ENCODE measurements around the gene BCKDK.

Gene BCKDK

DNA sequence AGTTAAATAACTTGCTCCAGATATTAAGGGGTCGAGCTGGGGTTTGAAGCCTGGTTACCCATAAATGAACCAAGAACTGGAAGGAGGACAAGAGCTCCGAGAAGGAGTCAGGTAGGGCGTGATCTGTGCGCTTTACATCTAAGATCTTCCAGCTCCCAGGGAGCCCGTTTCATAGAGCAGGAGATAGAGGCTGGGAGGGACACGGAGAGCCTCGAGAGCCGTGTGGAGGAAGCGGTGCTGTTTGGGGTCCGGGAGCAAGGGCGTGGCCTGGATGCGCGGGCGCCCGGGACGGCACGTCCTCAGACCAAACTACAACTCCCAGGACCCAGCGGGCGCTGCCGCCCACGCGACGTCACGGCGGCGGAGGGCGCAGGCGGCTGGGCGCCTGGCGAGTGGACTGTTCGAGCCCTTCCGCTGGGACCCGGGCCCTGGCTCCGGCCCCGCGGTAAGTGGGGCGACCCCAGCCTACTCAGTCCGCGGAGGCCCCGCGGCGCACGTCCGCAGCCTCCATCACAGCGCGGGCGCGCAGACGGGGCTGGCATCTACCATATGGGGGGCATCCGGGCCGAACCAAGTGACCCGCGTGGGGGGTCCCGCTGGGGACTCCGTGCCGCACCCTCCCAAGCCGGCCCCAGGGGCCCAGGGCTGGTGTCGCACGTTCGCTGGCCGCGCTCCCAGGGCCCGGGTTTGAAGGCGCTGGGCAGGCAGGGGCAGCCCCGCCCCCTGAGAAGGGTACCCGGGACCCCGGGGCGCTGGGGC, at the start of gene BCKDK:
TSS of gene BCKDK (plus strand) at position 352 of the 759 bp plus-strand sequence. CDS start 838 bp downstream, outside the sequence.
- Histone ChIP-seq H3K4me1 (peaks cover 51% of the 10 kb centered on the region), H3K9ac (peak within 1 kb of the TSS; percentile 95), H3K27ac (peak within 1 kb of the TSS; percentile 90), H3K4me3 (peak within 1 kb of the TSS; percentile 100), H3K27me3 (no peaks in the 10 kb centered on the region), H3K4me2 (peak within 1 kb of the TSS; percentile 98), H3K36me3 (peaks cover 42% of the 10 kb centered on the region), H4K20me1 (no peaks in the 10 kb centered on the region), H3K9me3 (no peaks in the 10 kb centered on the region)
- no peak for TF ChIP-seq Cebpa-rat (IDR thresholded peaks at IDR 0.05)

DNA sequence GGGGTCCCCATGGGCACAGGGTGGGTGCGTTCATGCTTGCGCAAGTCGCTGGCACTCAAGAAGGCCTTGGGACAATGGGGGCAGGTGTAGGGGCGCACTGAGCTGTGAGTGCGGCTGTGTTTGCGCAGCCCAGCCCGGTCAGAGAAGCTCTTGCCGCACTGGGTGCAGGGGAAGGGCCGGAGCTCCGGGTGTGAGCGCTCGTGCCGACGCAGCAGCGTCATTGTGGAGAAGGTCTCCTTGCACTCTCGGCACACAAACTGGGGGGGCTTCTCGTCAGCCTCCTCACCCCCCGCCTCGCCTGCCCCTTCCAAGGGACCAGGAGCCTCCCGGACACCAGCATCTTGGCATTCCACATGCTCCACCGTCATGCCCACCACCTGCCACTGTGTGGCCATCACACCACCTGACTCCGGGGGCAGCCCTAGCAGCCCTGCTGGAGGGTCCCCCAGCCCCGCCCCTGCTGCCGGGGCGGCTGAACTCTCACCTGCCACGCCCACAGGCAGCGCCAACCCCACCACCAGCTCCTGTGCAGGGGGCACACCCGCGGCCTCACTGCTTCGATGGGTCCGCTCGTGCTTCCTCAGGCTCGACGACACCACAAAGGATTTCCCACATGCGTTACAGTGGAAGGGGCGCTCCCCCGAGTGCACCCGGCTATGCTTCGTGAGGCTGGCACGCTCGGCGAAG, 46.9 kb upstream of the BCKDK start:
- no peak overlapping the region for H3K27ac ChIP-seq
- peaks cover 75% of the 10 kb centered on the region for H3K36me3 ChIP-seq
- TF ChIP-seq Cebpa-rat (IDR thresholded peaks at IDR 0.05): no peak
- no peak overlapping the region for H3K9ac ChIP-seq
- H3K4me3 ChIP-seq: no peak overlapping the region
- peaks cover 41% of the 10 kb centered on the region; the same call in 1 of the 2 replicates for H4K20me1 ChIP-seq
- H3K9me3 ChIP-seq: no peaks in the 10 kb centered on the region
- H3K4me2 ChIP-seq: no peak overlapping the region
- peaks cover 23% of the 10 kb centered on the region for H3K4me1 ChIP-seq
- no peaks in the 10 kb centered on the region for H3K27me3 ChIP-seq

DNA sequence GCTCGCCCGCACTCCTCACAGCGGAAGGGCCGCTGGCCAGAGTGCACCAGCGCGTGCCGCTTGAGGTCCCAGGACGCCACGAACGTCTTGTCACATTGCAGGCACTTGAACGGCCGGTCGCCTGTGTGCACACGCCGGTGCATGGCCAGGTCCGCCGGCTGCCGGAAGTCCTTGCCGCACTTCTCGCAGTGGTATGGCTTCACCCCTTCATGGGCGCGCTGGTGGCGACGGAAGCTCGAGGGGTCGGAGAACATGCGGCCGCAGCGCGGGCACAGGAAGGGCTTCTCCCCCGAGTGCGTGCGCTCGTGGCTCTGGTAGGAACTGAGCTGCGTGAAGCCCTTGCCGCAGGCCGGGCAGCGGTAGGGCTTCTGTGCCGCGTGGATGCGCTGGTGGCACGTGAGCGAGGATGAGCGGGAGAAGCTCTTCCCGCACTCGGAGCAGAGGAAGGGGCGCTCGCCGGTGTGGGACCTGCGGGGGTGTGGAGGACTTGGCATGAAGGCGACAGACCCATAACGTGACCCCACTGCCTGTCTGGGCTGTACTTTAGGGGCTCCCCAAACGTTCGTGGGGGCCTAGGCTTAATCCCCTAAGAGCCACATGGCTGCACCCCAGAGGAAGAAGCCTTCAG, 46.3 kb upstream of the BCKDK start:
- Histone ChIP-seq H3K4me3 (no peak overlapping the region), H3K4me1 (peaks cover 25% of the 10 kb centered on the region), H4K20me1 (peaks cover 46% of the 10 kb centered on the region; the same call in 1 of the 2 replicates), H3K27ac (no peak overlapping the region), H3K9me3 (no peaks in the 10 kb centered on the region), H3K9ac (no peak overlapping the region), H3K36me3 (peaks cover 81% of the 10 kb centered on the region), H3K4me2 (no peak overlapping the region), H3K27me3 (no peaks in the 10 kb centered on the region)
- TF ChIP-seq Cebpa-rat (IDR thresholded peaks at IDR 0.05): no peak

DNA sequence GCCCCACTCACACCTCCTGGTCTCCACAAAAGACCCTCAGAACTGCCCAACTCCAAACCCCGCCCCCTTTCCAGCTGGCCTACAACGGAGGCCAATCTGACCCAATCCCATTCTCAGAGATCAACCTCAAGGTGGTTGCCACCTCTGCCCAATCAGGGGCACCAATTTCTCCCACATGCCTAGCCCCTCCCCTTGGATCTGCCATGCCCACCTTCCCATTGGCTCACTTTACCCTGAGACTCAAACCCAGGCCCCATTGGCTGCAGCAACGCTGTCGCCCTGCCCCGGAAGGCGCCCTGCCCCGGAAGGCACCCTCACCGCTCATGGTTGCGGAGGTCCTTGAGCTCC, 44.7 kb upstream of the BCKDK start:
- H4K20me1 ChIP-seq: peaks cover 56% of the 10 kb centered on the region; the same call in 1 of the 2 replicates
- TF ChIP-seq Cebpa-rat (IDR thresholded peaks at IDR 0.05): no peak
- H3K4me1 ChIP-seq: peaks cover 25% of the 10 kb centered on the region
- H3K9me3 ChIP-seq: no peaks in the 10 kb centered on the region
- H3K4me3 ChIP-seq: no peak overlapping the region
- H3K4me2 ChIP-seq: no peak overlapping the region
- H3K27ac ChIP-seq: no peak overlapping the region
- H3K27me3 ChIP-seq: no peaks in the 10 kb centered on the region
- H3K36me3 ChIP-seq: peaks cover 80% of the 10 kb centered on the region
- H3K9ac ChIP-seq: no peak overlapping the region

DNA sequence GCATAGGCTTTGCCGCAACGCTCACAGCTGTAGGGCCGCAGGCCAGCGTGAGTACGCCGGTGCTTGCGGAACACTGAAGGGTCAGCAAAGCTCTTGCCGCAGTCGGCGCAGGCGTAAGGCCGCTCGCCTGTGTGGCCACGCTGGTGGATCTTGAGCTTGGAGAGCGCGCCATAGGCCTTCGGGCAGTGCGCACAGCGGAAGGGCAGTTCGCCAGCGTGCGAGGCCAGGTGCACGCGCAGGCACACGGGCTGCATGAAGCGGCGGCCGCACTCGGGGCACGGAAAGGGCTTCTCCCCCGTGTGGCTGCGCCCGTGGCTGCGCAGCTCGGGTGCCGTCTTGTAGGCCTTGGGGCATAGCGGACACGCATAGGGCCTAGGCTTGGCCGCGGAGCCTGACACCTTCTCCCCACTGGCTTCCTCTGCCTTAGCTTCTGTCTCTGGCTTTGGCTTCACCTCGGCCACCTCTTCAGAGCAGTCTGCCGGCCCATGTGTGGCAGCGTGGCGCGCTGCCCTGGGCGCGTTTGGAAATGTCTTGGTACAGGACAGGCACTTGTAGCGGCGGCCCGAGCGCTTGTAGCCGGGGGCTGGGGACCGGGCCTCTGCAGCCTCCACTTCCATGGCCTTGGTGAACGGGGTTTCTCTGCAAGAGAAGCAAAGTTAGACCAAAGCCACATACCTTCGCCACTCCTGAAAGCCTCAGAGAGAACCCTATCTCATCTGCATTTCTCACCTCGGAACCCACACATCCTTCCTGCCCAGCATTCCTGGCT, 44.2 kb upstream of the BCKDK start:
- Histone ChIP-seq H3K36me3 (peaks cover 74% of the 10 kb centered on the region), H3K9me3 (no peaks in the 10 kb centered on the region), H4K20me1 (peaks cover 56% of the 10 kb centered on the region; the same call in 1 of the 2 replicates), H3K27me3 (no peaks in the 10 kb centered on the region), H3K27ac (peak overlapping the region; percentile 63), H3K4me1 (peaks cover 25% of the 10 kb centered on the region), H3K4me3 (no peak overlapping the region), H3K4me2 (peak overlapping the region; percentile 62), H3K9ac (peak overlapping the region; percentile 48)
- no peak for TF ChIP-seq Cebpa-rat (IDR thresholded peaks at IDR 0.05)

DNA sequence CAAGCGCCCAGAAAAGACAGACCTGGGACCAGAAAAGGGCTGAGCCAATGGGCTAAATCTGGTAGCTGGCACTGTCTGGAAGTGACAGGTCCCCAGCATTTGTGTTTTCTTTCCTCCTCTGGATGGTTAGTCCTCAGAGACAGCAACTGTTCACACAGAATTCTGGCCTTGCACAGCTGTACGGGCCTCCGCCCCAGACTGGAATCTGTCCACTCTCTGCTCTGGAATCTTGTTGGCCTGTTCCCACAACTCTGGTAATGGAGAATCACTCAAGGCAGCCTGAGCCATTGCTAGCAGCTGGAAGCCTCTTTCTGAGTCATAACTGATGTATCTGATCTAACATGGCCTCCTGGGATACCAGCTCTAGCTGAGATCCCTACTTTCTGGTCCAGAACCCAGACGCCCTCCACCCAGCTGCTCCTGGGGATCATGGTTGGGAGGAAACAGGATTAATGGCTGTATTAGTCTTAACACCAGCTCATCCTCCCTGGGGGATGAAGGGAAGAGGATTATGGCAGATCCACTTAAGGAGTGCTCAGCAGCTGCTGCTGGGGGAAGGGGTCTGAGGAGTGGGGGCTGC, 43.2 kb upstream of the BCKDK start:
- Histone ChIP-seq H3K9me3 (no peaks in the 10 kb centered on the region), H3K27ac (peak overlapping the region; percentile 63), H3K4me1 (peaks cover 25% of the 10 kb centered on the region), H4K20me1 (peaks cover 56% of the 10 kb centered on the region; the same call in 1 of the 2 replicates), H3K36me3 (peaks cover 68% of the 10 kb centered on the region), H3K4me2 (peak overlapping the region; percentile 62), H3K27me3 (no peaks in the 10 kb centered on the region), H3K4me3 (no peak overlapping the region), H3K9ac (peak overlapping the region; percentile 48)
- TF ChIP-seq Cebpa-rat (IDR thresholded peaks at IDR 0.05): no peak

DNA sequence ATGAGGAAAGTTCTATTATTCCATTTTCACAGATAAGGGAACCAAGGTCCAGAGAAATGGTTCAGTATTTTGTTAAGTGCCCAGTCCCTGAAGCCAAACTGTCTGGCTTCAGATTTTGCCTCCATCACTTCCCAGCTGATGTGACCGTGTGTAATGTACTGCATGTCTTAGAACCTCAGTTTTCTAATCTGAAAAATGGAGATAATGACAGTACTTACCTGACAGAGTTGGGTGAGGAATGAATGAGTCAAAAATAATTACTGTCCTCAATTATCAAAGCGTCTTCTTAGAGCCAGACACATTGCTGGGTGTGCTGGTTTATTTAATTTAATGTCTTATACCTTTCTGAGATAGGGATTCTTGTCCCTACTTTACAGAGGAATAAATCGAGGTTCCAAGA, 40.8 kb upstream of the BCKDK start:
- no peaks in the 10 kb centered on the region for H3K27me3 ChIP-seq
- no peak overlapping the region for H3K9ac ChIP-seq
- H3K4me1 ChIP-seq: peaks cover 37% of the 10 kb centered on the region
- H3K36me3 ChIP-seq: peaks cover 44% of the 10 kb centered on the region
- H3K9me3 ChIP-seq: no peaks in the 10 kb centered on the region
- peaks cover 40% of the 10 kb centered on the region; the same call in 1 of the 2 replicates for H4K20me1 ChIP-seq
- no peak overlapping the region for H3K27ac ChIP-seq
- H3K4me3 ChIP-seq: no peak overlapping the region
- TF ChIP-seq Cebpa-rat (IDR thresholded peaks at IDR 0.05): no peak
- no peak overlapping the region for H3K4me2 ChIP-seq

DNA sequence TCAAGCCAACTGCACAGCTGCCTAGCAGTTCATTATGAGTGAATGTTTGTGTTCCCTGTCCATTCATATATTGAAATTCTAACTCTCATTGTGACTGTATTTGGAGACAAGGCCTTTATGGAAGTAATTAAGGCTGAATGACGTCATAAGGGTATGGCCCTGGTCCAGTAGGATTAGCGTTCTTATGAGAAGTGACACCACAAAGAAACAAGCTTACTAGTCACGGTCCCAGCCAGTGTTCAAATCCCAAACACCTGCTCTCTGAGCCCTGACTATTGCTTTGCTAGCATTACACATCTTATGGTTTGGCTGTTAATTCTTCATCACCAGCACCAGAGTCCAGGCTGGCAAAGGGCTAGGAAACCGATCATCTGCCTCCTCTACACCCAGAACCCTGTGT, 36.3 kb upstream of the BCKDK start:
- peaks cover 33% of the 10 kb centered on the region for H4K20me1 ChIP-seq
- H3K27me3 ChIP-seq: no peaks in the 10 kb centered on the region
- peak overlapping the region; percentile 99 for H3K27ac ChIP-seq
- peak overlapping the region; percentile 94 for H3K9ac ChIP-seq
- H3K36me3 ChIP-seq: peaks cover 24% of the 10 kb centered on the region
- no peaks in the 10 kb centered on the region for H3K9me3 ChIP-seq
- H3K4me1 ChIP-seq: peaks cover 29% of the 10 kb centered on the region
- peak overlapping the region; percentile 98 for H3K4me3 ChIP-seq
- peak overlapping the region; percentile 98 for H3K4me2 ChIP-seq
- no peak for TF ChIP-seq Cebpa-rat (IDR thresholded peaks at IDR 0.05)

DNA sequence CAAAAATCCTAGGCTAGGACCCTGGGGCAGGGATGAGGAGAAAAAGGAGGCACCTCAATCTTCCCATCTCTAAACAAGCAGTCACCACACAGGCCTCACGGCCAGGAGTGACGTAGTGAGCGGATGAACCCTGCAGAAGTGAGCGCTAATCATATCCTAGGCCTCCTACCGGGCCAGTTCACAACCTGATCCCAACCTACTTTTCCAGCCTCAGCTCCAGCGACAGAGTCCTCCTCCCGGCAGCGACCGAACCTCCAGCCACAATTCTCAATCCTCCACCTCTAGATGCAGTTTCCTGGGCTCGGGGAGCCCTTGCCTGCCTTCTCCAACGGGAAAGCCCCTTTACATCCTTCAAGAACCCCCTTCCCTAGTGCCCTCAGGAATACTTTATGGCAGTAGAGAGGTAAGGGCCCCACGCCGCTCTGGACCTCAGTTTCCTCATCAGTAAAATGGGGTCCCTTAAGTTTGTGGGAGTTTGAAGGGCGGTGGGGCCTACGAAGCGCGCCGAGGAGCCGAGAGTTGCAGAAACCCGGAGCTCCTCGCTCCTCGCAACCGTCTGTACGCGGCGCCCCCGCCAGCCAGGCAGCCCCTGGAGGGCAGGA, 35.5 kb upstream of the BCKDK start:
- Histone ChIP-seq H3K27me3 (no peaks in the 10 kb centered on the region), H3K27ac (peak overlapping the region; percentile 99), H4K20me1 (peaks cover 33% of the 10 kb centered on the region), H3K36me3 (peaks cover 24% of the 10 kb centered on the region), H3K4me2 (peak overlapping the region; percentile 98), H3K4me1 (peaks cover 29% of the 10 kb centered on the region), H3K9ac (peak overlapping the region; percentile 94), H3K9me3 (no peaks in the 10 kb centered on the region), H3K4me3 (peak overlapping the region; percentile 98)
- no peak for TF ChIP-seq Cebpa-rat (IDR thresholded peaks at IDR 0.05)

Data from BLaER1 (cell line).